RWPE2 (cell line): ENCODE data around the gene TRIM25.

ENCODE experiments used
- ATAC-seq: fragments of 200-7000 bp; cut with Tn5 transposase; 3 replicates; pipeline ENCODE4 v1.9.1; 2021; ENCODE audit warnings: low read depth
- DNase-seq: peaks from one replicate; pipeline ENCODE4 v3.0.0-alpha.2; 2020; ENCODE audit warnings: low spot score
- H3K27ac ChIP-seq: fragments of 450-650 bp; 2 replicates; pipeline ENCODE4 v1.5.1; 2017; ENCODE audit warnings: mild to moderate bottlenecking; ENCODE audit not compliant: poor library complexity, severe bottlenecking
- H3K27me3 ChIP-seq: fragments of 250-450 bp; sonication (Bioruptor Pico); 2 replicates; pipeline ENCODE4 v1.5.1; 2021; ENCODE audit warnings: mild to moderate bottlenecking, moderate library complexity; ENCODE audit not compliant: insufficient read depth, poor library complexity, severe bottlenecking
- H3K36me3 ChIP-seq: fragments of 250-450 bp; sonication (Bioruptor Pico); 2 replicates; pipeline ENCODE4 v1.5.1; 2020; ENCODE audit warnings: low read depth, mild to moderate bottlenecking, moderate library complexity
- H3K4me1 ChIP-seq: fragments of 250-450 bp; sonication (Bioruptor Pico); 2 replicates; pipeline ENCODE4 v1.5.1; 2021; ENCODE audit warnings: mild to moderate bottlenecking, moderate library complexity; ENCODE audit not compliant: insufficient read depth, poor library complexity, severe bottlenecking
- H3K4me3 ChIP-seq: fragments of 250-450 bp; sonication (Bioruptor Pico); 2 replicates; pipeline ENCODE4 v1.5.1; 2021; ENCODE audit warnings: mild to moderate bottlenecking, moderate library complexity; ENCODE audit not compliant: severe bottlenecking
- H3K9me3 ChIP-seq: fragments of 250-450 bp; sonication (Bioruptor Pico); 2 replicates; pipeline ENCODE4 v1.5.1; 2021; ENCODE audit warnings: mild to moderate bottlenecking, moderate library complexity; ENCODE audit not compliant: severe bottlenecking
- CTCF ChIP-seq: fragments of 450-650 bp; IDR thresholded peaks from one replicate; pipeline ENCODE4 v1.5.1; 2017; ENCODE audit warnings: mild to moderate bottlenecking, moderate library complexity; ENCODE audit not compliant: poor library complexity, severe bottlenecking

The TRIM25 gene

GRCh38 chr17:56937687-56938086 lies 23.8 kb upstream of the TRIM25 start:
- peaks cover 70% of the 10 kb centered on the region for H3K36me3 ChIP-seq
- H3K27ac ChIP-seq: peak overlapping the region; percentile 6
- no peaks in the 10 kb centered on the region for H3K27me3 ChIP-seq
- ATAC-seq: no peak
- H3K4me1 ChIP-seq: peaks cover 9% of the 10 kb centered on the region
- no peak for DNase-seq
- TF ChIP-seq CTCF: no peak
- no peak overlapping the region for H3K4me3 ChIP-seq
- no peaks in the 10 kb centered on the region for H3K9me3 ChIP-seq

GRCh38 chr17:56936697-56937322 lies 23.0 kb upstream of the TRIM25 start:
- no peak for DNase-seq
- ATAC-seq: no peak
- no peak for TF ChIP-seq CTCF
- H3K4me3 ChIP-seq: no peak overlapping the region
- peaks cover 9% of the 10 kb centered on the region for H3K4me1 ChIP-seq
- peaks cover 63% of the 10 kb centered on the region for H3K36me3 ChIP-seq
- H3K27me3 ChIP-seq: no peaks in the 10 kb centered on the region
- no peak overlapping the region for H3K27ac ChIP-seq
- no peaks in the 10 kb centered on the region for H3K9me3 ChIP-seq

- H3K27me3 ChIP-seq: no peaks in the 10 kb centered on the region
- DNase-seq (no peak), ATAC-seq (no peak)
- no peak for TF ChIP-seq CTCF
- peaks cover 51% of the 10 kb centered on the region for H3K36me3 ChIP-seq
- no peak overlapping the region for H3K27ac ChIP-seq
- H3K4me3 ChIP-seq: no peak overlapping the region
- H3K9me3 ChIP-seq: peaks cover 6% of the 10 kb centered on the region
- peaks cover 9% of the 10 kb centered on the region for H3K4me1 ChIP-seq
These were observed 21.6 kb upstream of the TRIM25 start for GRCh38 chr17:56935461-56935860.

- Histone ChIP-seq H3K27ac (no peak overlapping the region), H3K36me3 (peaks cover 39% of the 10 kb centered on the region), H3K4me3 (no peak overlapping the region), H3K27me3 (no peaks in the 10 kb centered on the region), H3K9me3 (peaks cover 16% of the 10 kb centered on the region), H3K4me1 (peaks cover 9% of the 10 kb centered on the region)
- DNase-seq (no peak), ATAC-seq (no peak)
- TF ChIP-seq CTCF: no peak
These were observed 20.4 kb upstream of the TRIM25 start for GRCh38 chr17:56934280-56934679.

GRCh38 chr17:56933868-56934267 lies 20.0 kb upstream of the TRIM25 start:
- TF ChIP-seq CTCF: no peak
- DNase-seq (no peak), ATAC-seq (no peak)
- peaks cover 35% of the 10 kb centered on the region for H3K36me3 ChIP-seq
- peaks cover 17% of the 10 kb centered on the region for H3K9me3 ChIP-seq
- no peaks in the 10 kb centered on the region for H3K27me3 ChIP-seq
- H3K4me3 ChIP-seq: no peak overlapping the region
- H3K27ac ChIP-seq: no peak overlapping the region
- H3K4me1 ChIP-seq: peaks cover 9% of the 10 kb centered on the region
